Ectodermal cell (in vitro differentiated cells): ENCODE data around the gene UBN2.
"Not testable (repeated sequence)": the region's sequence is repeated elsewhere in the genome, so short reads cannot be mapped to it uniquely, and the experiment has no call there.

Source experiments
- H3K27ac ChIP-seq: 2 replicates; pipeline ENCODE4 v1.7.0; 2013; ENCODE audit warnings: mild to moderate bottlenecking, low read depth, low read length; ENCODE audit not compliant: insufficient read depth, poor library complexity, severe bottlenecking
- H3K27me3 ChIP-seq: 2 replicates; pipeline ENCODE4 v1.7.0; 2013; ENCODE audit warnings: mild to moderate bottlenecking, low read length; ENCODE audit not compliant: insufficient read depth, control insufficient read depth, poor library complexity, severe bottlenecking
- H3K36me3 ChIP-seq: one replicate; pipeline ENCODE4 v1.7.0; 2013; ENCODE audit warnings: low read length; ENCODE audit not compliant: control insufficient read depth, insufficient read depth
- H3K4me1 ChIP-seq: one replicate; pipeline ENCODE4 v1.7.0; 2013; ENCODE audit warnings: low read length; ENCODE audit not compliant: control insufficient read depth, insufficient read depth
- H3K4me3 ChIP-seq: 2 replicates; pipeline ENCODE4 v1.7.0; 2013; ENCODE audit warnings: low read depth, low read length, control low read depth; ENCODE audit not compliant: insufficient read depth
- H3K9me3 ChIP-seq: 2 replicates; pipeline ENCODE4 v1.7.0; 2013; ENCODE audit warnings: mild to moderate bottlenecking, low read length, moderate library complexity; ENCODE audit not compliant: control insufficient read depth
- WGBS, 2 experiments: methylation state at CpG; one replicate each; pipeline ENCODE4 v1.1.7; 2013; ENCODE audit warnings: missing lambda C conversion rate in 2 of 2; 5-methylcytosine and 5-hydroxymethylcytosine counted together

UBN2 gene

GRCh38 chr7:139328375-139328774 lies 97.3 kb downstream of the UBN2 start:
- Histone ChIP-seq H3K27ac (no peak overlapping the region), H3K9me3 (no peaks in the 10 kb centered on the region), H3K27me3 (no peaks in the 10 kb centered on the region), H3K4me1 (no peaks in the 10 kb centered on the region), H3K36me3 (no peaks in the 10 kb centered on the region), H3K4me3 (no peak overlapping the region)
- WGBS, 2 experiments = 75 to 86% methylated on average over 2 of the region's 2 CpGs

- H3K4me1 ChIP-seq = no peaks in the 10 kb centered on the region
- H3K36me3 ChIP-seq = no peaks in the 10 kb centered on the region
- no peak overlapping the region for H3K4me3 ChIP-seq
- 72 to 85% methylated on average over 2 of the region's 2 CpGs for WGBS, 2 experiments
- no peaks in the 10 kb centered on the region for H3K27me3 ChIP-seq
- H3K27ac ChIP-seq = no peak overlapping the region
- no peaks in the 10 kb centered on the region for H3K9me3 ChIP-seq
Measured at GRCh38 chr7:139329119-139329518, 98.1 kb downstream of the UBN2 start.

GRCh38 chr7:139330333-139331030 lies 99.4 kb downstream of the UBN2 start:
- Histone ChIP-seq H3K27ac (no peak overlapping the region), H3K4me3 (no peak overlapping the region), H3K27me3 (no peaks in the 10 kb centered on the region), H3K9me3 (no peaks in the 10 kb centered on the region), H3K4me1 (no peaks in the 10 kb centered on the region), H3K36me3 (no peaks in the 10 kb centered on the region)
- 92 to 96% methylated on average over 3 of the region's 3 CpGs for WGBS, 2 experiments

GRCh38 chr7:139332697-139333359 lies 101.8 kb downstream of the UBN2 start:
- H3K36me3 ChIP-seq = no peaks in the 10 kb centered on the region
- no peak overlapping the region for H3K27ac ChIP-seq
- H3K9me3 ChIP-seq = no peaks in the 10 kb centered on the region
- 93 to 95% methylated on average over 5 of the region's 5 CpGs for WGBS, 2 experiments
- peaks cover 1% of the 10 kb centered on the region for H3K27me3 ChIP-seq
- no peak overlapping the region for H3K4me3 ChIP-seq
- no peaks in the 10 kb centered on the region for H3K4me1 ChIP-seq

GRCh38 chr7:139333443-139333842 lies 102.4 kb downstream of the UBN2 start:
- H3K4me1 ChIP-seq, H3K36me3 ChIP-seq, H3K9me3 ChIP-seq, H3K27me3 ChIP-seq, H3K27ac ChIP-seq, H3K4me3 ChIP-seq: not testable (repeated sequence)
- 89 to 94% methylated on average over 13 of the region's 13 CpGs for WGBS, 2 experiments

GRCh38 chr7:139334399-139335150 lies 103.5 kb downstream of the UBN2 start:
- 90 to 95% methylated on average over 4 of the region's 4 CpGs for WGBS, 2 experiments
- Histone ChIP-seq H3K27ac (no peak overlapping the region), H3K36me3 (no peaks in the 10 kb centered on the region), H3K9me3 (peaks cover 2% of the 10 kb centered on the region), H3K4me3 (no peak overlapping the region), H3K4me1 (no peaks in the 10 kb centered on the region), H3K27me3 (peaks cover 7% of the 10 kb centered on the region)

- Histone ChIP-seq H3K9me3 (peaks cover 3% of the 10 kb centered on the region), H3K36me3 (no peaks in the 10 kb centered on the region), H3K4me3 (no peak overlapping the region), H3K27me3 (peaks cover 7% of the 10 kb centered on the region), H3K4me1 (peaks cover 5% of the 10 kb centered on the region), H3K27ac (no peak overlapping the region)
- 93 to 97% methylated on average over 2 of the region's 2 CpGs for WGBS, 2 experiments
Measured at GRCh38 chr7:139339025-139339424, 108.0 kb downstream of the UBN2 start.

GRCh38 chr7:139339698-139340036 lies 108.6 kb downstream of the UBN2 start:
- peaks cover 5% of the 10 kb centered on the region for H3K4me1 ChIP-seq
- H3K27me3 ChIP-seq = peaks cover 7% of the 10 kb centered on the region
- H3K9me3 ChIP-seq = peaks cover 3% of the 10 kb centered on the region
- WGBS, 2 experiments = 90 to 95% methylated on average over 13 of the region's 13 CpGs
- no peaks in the 10 kb centered on the region for H3K36me3 ChIP-seq
- H3K4me3 ChIP-seq = peak overlapping the region; percentile 99
- peak overlapping the region; percentile 100 for H3K27ac ChIP-seq

- peaks cover 7% of the 10 kb centered on the region for H3K27me3 ChIP-seq
- H3K9me3 ChIP-seq = peaks cover 3% of the 10 kb centered on the region
- no peaks in the 10 kb centered on the region for H3K36me3 ChIP-seq
- peaks cover 5% of the 10 kb centered on the region for H3K4me1 ChIP-seq
- 4% methylated on average over 63 to 66 of the region's 66 CpGs for WGBS, 2 experiments
- H3K27ac ChIP-seq = peak overlapping the region; percentile 100
- peak overlapping the region; percentile 99 for H3K4me3 ChIP-seq
Measured at GRCh38 chr7:139340037-139340807, 109.2 kb downstream of the UBN2 start.

GRCh38 chr7:139340808-139341057 lies 109.7 kb downstream of the UBN2 start:
- peaks cover 3% of the 10 kb centered on the region for H3K9me3 ChIP-seq
- 0% methylated on average over 8 of the region's 9 CpGs for WGBS, 2 experiments

More at GRCh38 chr7:139340808-139341057, 109.7 kb downstream of the UBN2 start:
- peak overlapping the region; percentile 99 for H3K4me3 ChIP-seq
- peaks cover 5% of the 10 kb centered on the region for H3K4me1 ChIP-seq
- peak overlapping the region; percentile 100 for H3K27ac ChIP-seq
- H3K36me3 ChIP-seq = no peaks in the 10 kb centered on the region
- peaks cover 7% of the 10 kb centered on the region for H3K27me3 ChIP-seq
